ENCODE measurements around the gene SIRPA.

The SIRPA gene

DNA sequence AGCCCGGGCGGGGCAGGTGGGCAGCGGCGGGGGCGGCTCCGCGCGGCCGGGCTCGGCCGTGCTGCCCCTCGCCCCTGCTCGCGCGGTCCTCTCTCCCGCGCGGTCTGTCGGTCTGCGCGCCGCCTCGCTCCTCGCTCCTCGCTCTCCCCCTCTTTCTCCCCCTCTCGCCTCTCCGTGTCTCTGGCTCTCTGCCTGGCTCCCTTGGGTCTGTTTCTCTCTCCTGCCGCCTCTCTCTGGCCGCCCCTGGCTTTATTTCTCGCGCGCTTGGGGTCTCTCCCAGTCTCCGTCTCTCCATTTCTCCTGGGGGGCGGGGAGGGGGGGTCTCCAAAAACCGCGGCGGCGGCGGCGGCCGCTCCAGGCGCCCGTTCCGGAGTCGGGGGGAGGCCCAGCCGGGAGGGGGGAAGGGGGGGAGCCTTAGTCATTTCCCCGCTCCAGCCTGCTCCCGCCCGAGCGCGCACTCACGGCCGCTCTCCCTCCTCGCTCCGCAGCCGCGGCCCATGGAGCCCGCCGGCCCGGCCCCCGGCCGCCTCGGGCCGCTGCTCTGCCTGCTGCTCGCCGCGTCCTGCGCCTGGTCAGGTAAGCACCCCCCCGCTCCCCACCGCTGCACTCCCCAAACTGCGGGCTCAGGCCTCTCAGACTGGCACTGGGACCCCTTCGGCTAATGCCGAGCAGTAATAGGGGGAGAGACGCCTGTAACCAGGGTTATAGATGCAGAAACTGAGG, at the start of gene SIRPA:
Gene SIRPA (plus strand): TSS at position 457 of the 723 bp plus-strand sequence. CDS start 41 bp downstream, at position 498.
- no peak for DNase-seq

- DNase-seq: peak; percentile 35 to 69
These were observed 49.5 kb upstream of the SIRPA start for GRCh38 chr20:1845701-1846100.

GRCh38 chr20:1846341-1846740, 48.9 kb upstream of the SIRPA start:
- DNase-seq: peak; percentile 75 to 81

DNA sequence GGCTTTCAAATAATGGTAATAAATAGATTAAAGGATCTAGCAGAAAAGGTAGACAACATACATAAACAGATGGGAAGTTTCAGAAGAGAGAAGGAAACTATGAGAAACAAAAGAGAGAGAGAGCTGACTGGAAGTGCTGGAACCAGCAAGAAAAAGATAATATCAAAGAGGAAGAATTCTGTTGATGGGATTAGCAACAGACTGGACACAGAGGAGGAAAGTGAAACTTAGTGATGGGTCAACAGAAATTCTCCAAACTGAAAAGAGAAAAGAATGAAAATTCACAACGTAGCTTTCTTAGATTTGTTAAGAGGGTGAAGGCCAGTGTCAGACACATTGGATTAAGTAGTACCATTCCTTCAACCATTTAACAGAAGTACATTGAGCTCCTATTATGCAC, 48.3 kb upstream of the SIRPA start:
- no peak for DNase-seq

DNA sequence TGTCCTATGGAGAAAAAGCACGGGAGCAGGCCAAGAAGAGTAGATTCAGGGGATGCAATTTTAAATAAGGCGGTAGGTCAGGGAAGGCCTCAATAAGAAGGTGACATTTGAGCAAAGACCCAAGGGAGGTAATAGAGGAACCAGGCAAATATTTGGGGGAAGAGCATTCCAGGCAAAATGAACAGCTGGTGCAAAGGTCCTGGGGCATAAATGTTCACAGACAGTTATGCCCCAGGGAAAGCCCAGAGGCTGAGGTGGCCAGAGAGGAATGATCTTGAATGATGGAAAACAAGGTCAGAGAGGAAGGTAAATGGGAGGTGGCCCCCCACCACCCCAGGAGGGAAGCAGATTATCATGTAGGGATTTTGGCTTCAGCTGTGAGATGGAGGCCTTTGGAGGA, 47.4 kb upstream of the SIRPA start:
- no peak for DNase-seq

GRCh38 chr20:1848373-1848772, 46.8 kb upstream of the SIRPA start:
- no peak for DNase-seq

- DNase-seq: no peak
These were observed 43.8 kb upstream of the SIRPA start for GRCh38 chr20:1851396-1851795.

- no peak for DNase-seq
These were observed 41.7 kb upstream of the SIRPA start for GRCh38 chr20:1853473-1853872.

- DNase-seq: no peak
These were observed 41.0 kb upstream of the SIRPA start for GRCh38 chr20:1854246-1854645.

DNA sequence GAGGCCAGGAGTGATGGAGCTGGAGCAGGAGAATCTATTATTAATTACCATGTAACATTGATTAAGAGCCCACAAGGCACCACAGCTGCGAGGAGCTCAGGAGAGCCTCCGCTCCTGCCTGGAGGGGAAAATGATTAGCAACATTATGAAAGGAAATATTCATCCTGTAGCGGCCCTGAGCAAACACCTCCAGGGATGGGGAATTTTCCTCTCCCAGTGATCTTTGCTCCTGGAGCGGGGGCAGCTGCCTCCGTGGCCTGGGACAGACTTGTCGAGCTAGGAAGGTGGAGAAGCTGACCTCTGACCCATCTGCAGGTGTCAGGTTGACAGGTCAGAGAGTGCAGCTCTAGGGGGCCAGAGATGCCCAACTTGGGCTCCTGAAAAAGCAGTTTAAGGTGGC, 40.1 kb upstream of the SIRPA start:
- no peak for DNase-seq

- DNase-seq: no peak
These were observed 39.5 kb upstream of the SIRPA start for GRCh38 chr20:1855690-1856089.

GRCh38 chr20:1856424-1856823, 38.8 kb upstream of the SIRPA start:
- DNase-seq: no peak

DNA sequence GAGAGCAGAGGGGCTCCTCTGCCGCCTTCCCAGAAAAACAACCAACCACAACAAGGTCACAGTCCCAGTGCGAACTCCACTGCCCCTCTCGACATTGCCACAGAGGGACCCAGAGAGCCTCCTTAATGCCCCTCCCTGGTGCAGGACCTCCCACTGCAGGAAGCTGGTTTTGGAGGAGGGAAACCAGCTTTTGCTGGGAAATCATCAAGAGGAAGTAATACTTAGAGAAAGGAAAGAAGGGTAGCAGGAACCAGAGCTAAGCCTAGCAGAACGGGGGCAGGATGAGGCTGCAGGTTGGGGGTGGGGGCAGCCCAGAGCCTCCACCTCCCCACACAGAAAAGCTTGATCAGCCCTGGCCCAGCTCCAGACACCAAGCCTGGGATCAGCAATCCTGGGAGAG, 37.7 kb upstream of the SIRPA start:
- no peak for DNase-seq

GRCh38 chr20:1858871-1859270, 36.3 kb upstream of the SIRPA start:
- no peak for DNase-seq

GRCh38 chr20:1860446-1860845, 34.8 kb upstream of the SIRPA start:
- no peak for DNase-seq

GRCh38 chr20:1861347-1861976, 33.7 kb upstream of the SIRPA start:
- DNase-seq: no peak

- DNase-seq: no peak
These were observed 33.1 kb upstream of the SIRPA start for GRCh38 chr20:1861996-1862662.

- no peak for DNase-seq
These were observed 32.5 kb upstream of the SIRPA start for GRCh38 chr20:1862663-1863053.

DNA sequence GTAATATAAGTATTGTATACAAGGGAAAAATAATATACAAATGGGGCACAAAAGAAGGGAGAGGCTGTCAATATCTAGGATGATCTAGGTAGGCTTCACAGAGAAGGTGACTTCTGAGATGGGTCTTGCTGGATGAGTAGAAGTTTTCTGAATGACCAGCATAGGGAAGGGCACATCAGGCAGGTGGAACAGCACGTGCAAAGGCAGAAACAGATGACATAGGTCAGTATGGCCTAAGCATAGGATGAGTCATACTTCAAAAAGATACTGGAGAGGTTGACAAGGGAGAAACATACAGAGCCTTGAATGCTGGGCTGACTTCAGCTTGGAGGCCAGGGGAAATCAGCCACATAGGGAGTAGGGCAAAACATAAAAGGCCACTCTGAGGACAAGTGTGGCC, 31.9 kb upstream of the SIRPA start:
- no peak for DNase-seq

DNA sequence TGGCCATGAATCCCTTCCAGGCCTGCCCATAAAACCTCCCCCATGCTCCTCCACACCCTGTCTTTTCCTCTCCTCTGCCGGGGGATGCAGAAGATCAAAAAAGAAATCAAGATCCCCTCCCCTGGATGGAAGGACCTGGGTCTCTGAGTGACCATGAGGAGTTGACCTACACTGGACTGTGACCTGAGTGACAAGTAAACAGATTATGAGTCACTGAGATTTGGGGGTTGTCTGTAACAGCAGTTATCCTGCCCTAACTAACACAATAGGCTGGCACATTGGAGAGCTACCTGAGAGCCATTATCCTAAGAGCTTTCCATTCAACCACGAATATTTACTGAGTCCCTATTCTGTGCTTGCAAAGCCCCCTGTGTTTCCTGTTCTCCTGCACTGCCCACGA, 28.4 kb upstream of the SIRPA start:
- DNase-seq: no peak

- no peak for DNase-seq
These were observed 27.5 kb upstream of the SIRPA start for GRCh38 chr20:1867495-1868260.

DNA sequence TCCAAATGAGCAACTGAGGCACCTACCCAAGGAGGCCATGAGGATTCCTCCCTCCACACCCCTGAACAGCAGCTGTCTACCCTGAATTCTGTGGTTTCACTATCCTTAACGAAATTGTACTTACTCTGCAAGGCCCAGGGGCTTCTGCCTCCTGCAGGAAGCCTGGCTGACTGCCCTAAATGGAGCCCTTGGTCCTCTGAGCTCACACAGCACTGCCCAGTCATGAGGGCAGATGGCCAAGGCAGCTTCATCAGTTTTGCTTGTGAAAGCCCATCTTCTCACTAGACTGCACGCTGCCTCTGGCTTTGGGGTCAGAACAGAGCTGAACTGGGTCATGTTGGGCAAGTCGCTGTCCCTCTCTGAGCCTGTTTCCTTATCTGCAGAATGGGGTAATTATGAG, 26.4 kb upstream of the SIRPA start:
- DNase-seq: no peak

GRCh38 chr20:1870323-1870722, 24.9 kb upstream of the SIRPA start:
- no peak for DNase-seq
